Transverse colon (tissue), 3 donors: ENCODE results near the gene ACSS3.

Experiments
- CTCF ChIP-seq, 5 experiments: fragments of 200-600 bp in 3 of 5; fragments of 450-650 bp in 2 of 5; sonication (generic) in 3 of 5; IDR thresholded peaks; 1 replicate in 2 of 5; 2 replicates in 3 of 5; pipeline ENCODE4 v1.5.1; 2016 to 2017; ENCODE audit warnings: antibody characterized with exemption in 5 of 5, inconsistent platforms in 3 of 5, mild to moderate bottlenecking in 2 of 5, moderate library complexity in 1 of 5
- POLR2A ChIP-seq: fragments of 450-650 bp; IDR thresholded peaks from one replicate; pipeline ENCODE4 v1.6.1; 2016; ENCODE audit warnings: antibody characterized with exemption, mild to moderate bottlenecking, moderate library complexity

- TF ChIP-seq CTCF (IDR thresholded peaks at IDR 0.05): no peak
- no peak for TF ChIP-seq POLR2A
Observed at GRCh38 chr12:81294325-81295190, 216.7 kb downstream of the ACSS3 start.
